Measurements from ENCODE around the gene ERVK3-1. TPM values are rescaled to one million over a fixed set of nuclear protein-coding genes. Genes with fewer than 3 reads are reported as not detected.

The ERVK3-1 gene
- total RNA-seq, 4 donors from 2014 or later, result 27.1 to 38.2 (median 32.4) TPM

DNA sequence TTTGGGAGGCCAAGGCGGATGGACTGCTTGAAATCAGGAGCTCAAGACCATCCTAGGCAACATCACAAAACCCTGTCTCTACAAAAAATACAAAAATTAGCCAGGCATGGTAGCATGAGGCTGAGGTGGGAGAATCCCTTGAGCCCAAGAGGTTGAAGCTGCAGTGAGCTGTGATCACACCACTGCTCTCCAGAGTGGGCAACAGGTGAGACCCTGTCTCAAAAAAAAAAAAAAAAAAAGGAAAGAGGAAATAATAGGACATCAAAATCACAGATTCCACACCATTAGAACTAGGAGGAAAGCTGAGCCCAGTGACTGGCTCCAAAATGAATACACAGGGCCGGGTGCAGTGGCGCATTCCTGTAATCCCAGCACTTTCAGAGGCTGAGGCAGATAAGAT lies 29.6 kb upstream of the ERVK3-1 start:
- Histone ChIP-seq H3K9me3 (peaks cover 0 to 32% (median under 1%) of the 10 kb centered on the region in 3 donors), H3K36me3 (peaks cover 0 to 27% of the 10 kb centered on the region in 2 donors), H3K4me1 (peaks cover 4 to 13% of the 10 kb centered on the region in 2 donors), H3K27ac (no peak overlapping the region), H3K4me3 (no peak overlapping the region), H3K27me3 (peaks cover 0 to 10% (median 7%) of the 10 kb centered on the region in 3 donors)
- in situ Hi-C loops (cut with MboI; ENCODE audit: low sequenced_read_pairs in 4 of 4), result no loop called here
- DNase-seq, result no peak
- no peak for ATAC-seq
- TF ChIP-seq POLR2A (IDR thresholded peaks at IDR 0.05), result no peak
- TF ChIP-seq, protein P1, sequence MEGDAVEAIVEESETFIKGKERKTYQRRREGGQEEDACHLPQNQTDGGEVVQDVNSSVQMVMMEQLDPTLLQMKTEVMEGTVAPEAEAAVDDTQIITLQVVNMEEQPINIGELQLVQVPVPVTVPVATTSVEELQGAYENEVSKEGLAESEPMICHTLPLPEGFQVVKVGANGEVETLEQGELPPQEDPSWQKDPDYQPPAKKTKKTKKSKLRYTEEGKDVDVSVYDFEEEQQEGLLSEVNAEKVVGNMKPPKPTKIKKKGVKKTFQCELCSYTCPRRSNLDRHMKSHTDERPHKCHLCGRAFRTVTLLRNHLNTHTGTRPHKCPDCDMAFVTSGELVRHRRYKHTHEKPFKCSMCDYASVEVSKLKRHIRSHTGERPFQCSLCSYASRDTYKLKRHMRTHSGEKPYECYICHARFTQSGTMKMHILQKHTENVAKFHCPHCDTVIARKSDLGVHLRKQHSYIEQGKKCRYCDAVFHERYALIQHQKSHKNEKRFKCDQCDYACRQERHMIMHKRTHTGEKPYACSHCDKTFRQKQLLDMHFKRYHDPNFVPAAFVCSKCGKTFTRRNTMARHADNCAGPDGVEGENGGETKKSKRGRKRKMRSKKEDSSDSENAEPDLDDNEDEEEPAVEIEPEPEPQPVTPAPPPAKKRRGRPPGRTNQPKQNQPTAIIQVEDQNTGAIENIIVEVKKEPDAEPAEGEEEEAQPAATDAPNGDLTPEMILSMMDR (IDR thresholded peaks at IDR 0.05 in 4 of 5, conservative IDR thresholded peaks at IDR 0.05 in 1 of 5), result no peak
- intact Hi-C loops (cut with DNase I; ENCODE audit: low total_unique reads), result no loop called here

DNA sequence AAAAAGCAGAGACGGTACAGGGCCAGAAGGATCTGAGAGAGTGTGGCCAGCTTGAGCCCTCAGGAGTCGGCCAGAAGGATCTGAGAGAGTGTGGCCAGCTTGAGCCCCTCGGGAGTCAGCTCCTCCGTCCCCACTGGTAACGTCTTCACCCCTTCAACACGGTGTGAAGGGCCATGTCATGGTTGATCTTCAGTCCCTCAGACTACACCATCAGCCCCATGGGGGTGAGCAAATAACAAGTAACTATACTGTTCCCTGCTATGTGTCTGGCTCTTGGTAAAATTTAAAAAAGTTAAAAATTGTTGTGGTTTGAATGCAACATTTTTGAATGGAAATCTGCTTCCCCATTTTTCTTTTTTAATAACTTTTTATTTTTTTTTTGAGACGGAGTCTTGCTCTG lies 28.0 kb upstream of the ERVK3-1 start:
- ATAC-seq (no peak), DNase-seq (no peak)
- TF ChIP-seq, protein P1 (IDR thresholded peaks at IDR 0.05 in 4 of 5, conservative IDR thresholded peaks at IDR 0.05 in 1 of 5), result no peak
- TF ChIP-seq POLR2A (IDR thresholded peaks at IDR 0.05), result no peak
- intact Hi-C loops (cut with DNase I; ENCODE audit: low total_unique reads) (no loop called here), in situ Hi-C loops (cut with MboI; ENCODE audit: low sequenced_read_pairs in 4 of 4) (no loop called here)
- Histone ChIP-seq H3K4me3 (no peak overlapping the region), H3K9me3 (peaks cover 0 to 16% (median 0%) of the 10 kb centered on the region in 3 donors), H3K36me3 (peaks cover 0 to 11% of the 10 kb centered on the region in 2 donors), H3K27me3 (peaks cover 0 to 10% (median 7%) of the 10 kb centered on the region in 3 donors), H3K4me1 (peaks cover 4 to 15% of the 10 kb centered on the region in 2 donors), H3K27ac (no peak overlapping the region)

DNA sequence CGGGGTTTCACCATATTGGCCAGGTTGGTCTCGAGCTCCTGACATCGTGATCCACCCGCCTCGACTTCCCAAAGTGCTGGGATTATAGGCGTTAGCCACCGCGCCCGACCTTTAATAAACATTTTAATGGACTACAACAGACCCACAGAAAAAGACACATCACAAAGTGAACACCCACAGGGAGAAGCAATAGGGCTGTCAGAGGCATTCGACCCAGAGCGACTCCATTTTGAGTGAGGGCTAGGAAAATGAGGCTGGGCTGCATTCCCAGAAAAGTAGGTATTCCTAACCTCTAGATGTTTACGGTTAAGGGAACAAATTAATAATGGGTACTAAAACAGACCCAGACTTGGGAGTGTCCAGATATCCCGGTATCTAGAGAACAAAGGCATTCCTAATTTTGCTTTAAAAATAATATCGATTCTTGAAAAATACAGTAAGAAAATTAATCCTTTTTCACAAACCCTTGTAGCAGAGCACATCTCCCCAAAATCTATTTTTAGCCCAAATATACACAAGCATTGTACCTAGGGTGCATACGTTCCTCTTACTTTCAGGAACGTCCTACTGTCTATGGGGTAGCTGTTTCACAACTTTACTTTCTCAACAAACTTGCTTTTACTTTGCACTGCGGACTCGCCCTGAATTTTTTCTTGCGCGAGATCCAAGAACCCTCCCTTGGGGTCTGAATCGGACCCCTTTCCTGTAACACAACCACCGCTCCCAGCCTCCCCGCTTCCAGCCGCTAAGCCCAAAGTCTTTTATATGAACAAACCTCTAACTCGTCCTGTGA lies 27.2 kb upstream of the ERVK3-1 start:
- Histone ChIP-seq H3K36me3 (peaks cover 0 to 11% of the 10 kb centered on the region in 2 donors), H3K4me3 (peak overlapping the region; percentile 74 to 82 (median 78)), H3K27me3 (peaks cover 0 to 10% (median 7%) of the 10 kb centered on the region in 3 donors), H3K9me3 (peaks cover 0 to 10% (median 0%) of the 10 kb centered on the region in 3 donors), H3K27ac (peak overlapping the region; percentile 72 to 91 (median 83)), H3K4me1 (peaks cover 4 to 15% of the 10 kb centered on the region in 2 donors)
- intact Hi-C loops (cut with DNase I; ENCODE audit: low total_unique reads) (loop anchor here (1.0 kb wide), 1 partner anchor 27 kb away; the partner anchor contains the start of gene ERVK3-1), in situ Hi-C loops (cut with MboI; ENCODE audit: low sequenced_read_pairs in 4 of 4) (no loop called here)
- DNase-seq, result no peak
- TF ChIP-seq, protein P1 (IDR thresholded peaks at IDR 0.05 in 4 of 5, conservative IDR thresholded peaks at IDR 0.05 in 1 of 5), result no peak
- no peak for TF ChIP-seq POLR2A (IDR thresholded peaks at IDR 0.05)
- peak; percentile 15 to 22 for ATAC-seq

DNA sequence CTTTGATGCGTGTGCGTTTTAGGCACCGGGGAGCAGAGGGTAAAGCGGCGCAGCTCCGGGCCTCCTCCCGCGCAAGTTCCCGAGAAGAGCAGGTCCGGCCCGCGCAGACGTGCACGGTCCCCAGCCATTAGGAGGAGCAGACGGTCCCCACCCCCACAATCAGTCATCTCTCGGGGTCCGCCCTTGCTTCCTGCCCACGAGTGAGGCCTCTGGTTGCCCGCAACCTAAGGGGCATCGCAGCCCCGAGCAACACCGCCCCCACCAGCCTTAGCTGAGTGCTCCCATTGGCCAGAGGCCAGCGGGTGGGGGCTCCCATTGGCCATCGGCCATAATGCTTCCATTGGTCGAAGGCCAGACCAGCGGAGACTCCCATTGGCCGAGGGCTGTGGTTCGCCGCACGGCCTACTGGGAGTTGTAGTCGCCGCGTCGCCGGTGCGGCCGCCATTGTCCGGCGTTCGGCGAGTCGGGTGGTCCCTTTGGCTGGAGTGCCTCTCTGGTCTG lies 26.6 kb upstream of the ERVK3-1 start, which contains the start of gene ZNF8:
Gene ZNF8, plus strand, starts transcription at position 415 of the 501 bp plus-strand sequence. CDS start 127 bp downstream, outside the sequence.
- peak; percentile 94 to 95 for ATAC-seq
- intact Hi-C loops (cut with DNase I; ENCODE audit: low total_unique reads), result loop anchor here (1.0 kb wide), 1 partner anchor 27 kb away; the partner anchor contains the start of gene ERVK3-1
- in situ Hi-C loops (cut with MboI; ENCODE audit: low sequenced_read_pairs in 4 of 4), result no loop called here
- Histone ChIP-seq H3K4me3 (peak within 1 kb of the TSS; percentile 74 to 82 (median 78)), H3K27me3 (peaks cover 0 to 10% (median 7%) of the 10 kb centered on the region in 3 donors), H3K4me1 (peaks cover 4 to 15% of the 10 kb centered on the region in 2 donors), H3K27ac (peak within 1 kb of the TSS; percentile 72 to 91 (median 83)), H3K36me3 (peaks cover 0 to 11% of the 10 kb centered on the region in 2 donors), H3K9me3 (peaks cover 0 to 5% (median 0%) of the 10 kb centered on the region in 3 donors)
- TF ChIP-seq, protein P1 (IDR thresholded peaks at IDR 0.05 in 4 of 5, conservative IDR thresholded peaks at IDR 0.05 in 1 of 5), result no peak
- peak; percentile 20 to 39 for TF ChIP-seq POLR2A (IDR thresholded peaks at IDR 0.05)
- DNase-seq, result peak; percentile 85 to 89
